ENCODE data around the gene UBE2J2.

GRCh38 chr1:1312450-1313314 is 39.0 kb upstream of the UBE2J2 start:
- TF ChIP-seq EZH2 (IDR thresholded peaks at IDR 0.05; ENCODE audit: insufficient read depth, poor library complexity, severe bottlenecking) = no peak
- TF ChIP-seq EZH2phosphoT487 (IDR thresholded peaks at IDR 0.05; ENCODE audit: insufficient read depth, low read depth) = no peak
